Activated CD4-positive, alpha-beta memory T cell treated with anti-CD3 and anti-CD28 coated beads, Interleukin-2, amount 10 ng/mL, durations not matched to agents 7 days and 5 days (primary cell): ENCODE results near the gene SPON1. TPM values are rescaled to one million over a fixed set of nuclear protein-coding genes. Genes with fewer than 3 reads are reported as not detected.
"Not testable (repeated sequence)": the region's sequence is repeated elsewhere in the genome, so short reads cannot be mapped to it uniquely, and the experiment has no call there.

Experiments
- CTCF ChIA-PET: fragments of 350-600 bp; sonication (Branson Sonifier 250); formaldehyde crosslinking; loops from one replicate; lab custom pipeline; 2021; ENCODE audit warnings: antibody characterized with exemption, inconsistent platforms; lab: Charles Lee
- POLR2A ChIA-PET: fragments of 350-600 bp; sonication (Branson Sonifier 250); formaldehyde crosslinking; loops from one replicate; lab custom pipeline; 2021; ENCODE audit warnings: antibody characterized with exemption; lab: Charles Lee
- DNase-seq: peaks from one replicate; pipeline ENCODE4 v3.0.0-alpha.2; 2020
- H3K27ac Mint-ChIP-seq: one replicate; pipeline ENCODE4 v1.8.0; 2021; ENCODE audit warnings: mild to moderate bottlenecking, mixed read lengths
- H3K27me3 Mint-ChIP-seq: one replicate; pipeline ENCODE4 v1.8.0; 2021; ENCODE audit warnings: mixed read lengths
- H3K36me3 Mint-ChIP-seq: one replicate; pipeline ENCODE4 v1.8.0; 2021; ENCODE audit warnings: low read depth, mixed read lengths
- H3K4me1 Mint-ChIP-seq: one replicate; pipeline ENCODE4 v1.8.0; 2021; ENCODE audit warnings: mixed read lengths
- H3K4me3 Mint-ChIP-seq: one replicate; pipeline ENCODE4 v1.8.0; 2021; ENCODE audit warnings: mild to moderate bottlenecking, mixed read lengths
- H3K9me3 Mint-ChIP-seq: one replicate; pipeline ENCODE4 v1.8.0; 2021; ENCODE audit warnings: mixed read lengths
- total RNA-seq, 2 experiments: library from RNA; stranded (reverse); gene quantifications; one replicate each; pipeline ENCODE4 v1.2.3, GENCODE V29; 2021

Gene SPON1
- under 1 TPM; 0.45 to 0.68 TPM for total RNA-seq

GRCh38 chr11:13962562-13963168, at the start of gene SPON1:
SPON1 (plus strand) TSS chr11:13962723; CDS start chr11:13962905, 182 bp downstream.
- peak; percentile 33 for DNase-seq
- peaks cover 79% of the 10 kb centered on the region for H3K27me3 Mint-ChIP-seq
- no peaks in the 10 kb centered on the region for H3K9me3 Mint-ChIP-seq
- peak within 1 kb of the TSS; percentile 47 for H3K4me3 Mint-ChIP-seq
- CTCF ChIA-PET: interaction anchor here (0.6 to 3.2 kb wide), 5 partner anchors 10 to 418 kb away, joined by 3 to 17 read pairs (median 3); no protein-coding TSS in a partner anchor
- no peaks in the 10 kb centered on the region for H3K36me3 Mint-ChIP-seq
- H3K4me1 Mint-ChIP-seq: peaks cover 21% of the 10 kb centered on the region
- H3K27ac Mint-ChIP-seq: no peak within 1 kb of the TSS
- POLR2A ChIA-PET: interaction anchor here (1.0 kb wide), 1 partner anchor 9 kb away, joined by 3 read pairs; no protein-coding TSS in a partner anchor

GRCh38 chr11:13917264-13917663, 45.3 kb upstream of the SPON1 start:
- Mint-ChIP-seq H3K4me3 (no peak overlapping the region), H3K4me1 (peaks cover 2% of the 10 kb centered on the region), H3K27me3 (peaks cover 24% of the 10 kb centered on the region), H3K36me3 (no peaks in the 10 kb centered on the region), H3K9me3 (peaks cover 11% of the 10 kb centered on the region), H3K27ac (no peak overlapping the region)
- ChIA-PET POLR2A (no interaction called here), CTCF (no interaction called here)
- no peak for DNase-seq

GRCh38 chr11:13917904-13918303, 44.6 kb upstream of the SPON1 start:
- H3K4me3 Mint-ChIP-seq: no peak overlapping the region
- H3K4me1 Mint-ChIP-seq: peaks cover 8% of the 10 kb centered on the region
- DNase-seq: no peak
- ChIA-PET CTCF (no interaction called here), POLR2A (no interaction called here)
- peaks cover 24% of the 10 kb centered on the region for H3K27me3 Mint-ChIP-seq
- H3K9me3 Mint-ChIP-seq: peaks cover 11% of the 10 kb centered on the region
- no peak overlapping the region for H3K27ac Mint-ChIP-seq
- no peaks in the 10 kb centered on the region for H3K36me3 Mint-ChIP-seq

- no peak overlapping the region for H3K27ac Mint-ChIP-seq
- no peak for DNase-seq
- H3K4me1 Mint-ChIP-seq: peaks cover 35% of the 10 kb centered on the region
- no peak overlapping the region for H3K4me3 Mint-ChIP-seq
- POLR2A ChIA-PET: no interaction called here
- CTCF ChIA-PET: interaction anchor here (1.0 kb wide), 1 partner anchor 36 kb away, joined by 4 read pairs; no protein-coding TSS in a partner anchor
- H3K36me3 Mint-ChIP-seq: peaks cover 12% of the 10 kb centered on the region
- peaks cover 5% of the 10 kb centered on the region for H3K9me3 Mint-ChIP-seq
- peaks cover 18% of the 10 kb centered on the region for H3K27me3 Mint-ChIP-seq
Measured at GRCh38 chr11:13920756-13921155, 41.8 kb upstream of the SPON1 start.

GRCh38 chr11:13921545-13921944, 41.0 kb upstream of the SPON1 start:
- no peak for DNase-seq
- Mint-ChIP-seq H3K27ac (no peak overlapping the region), H3K4me1 (peaks cover 36% of the 10 kb centered on the region), H3K27me3 (peaks cover 17% of the 10 kb centered on the region), H3K36me3 (peaks cover 13% of the 10 kb centered on the region), H3K9me3 (peaks cover 1% of the 10 kb centered on the region), H3K4me3 (no peak overlapping the region)
- POLR2A ChIA-PET: no interaction called here
- CTCF ChIA-PET: interaction anchor here (1.0 kb wide), 1 partner anchor 35 kb away, joined by 4 read pairs; no protein-coding TSS in a partner anchor

- ChIA-PET POLR2A (interaction anchor here (0.9 kb wide), 1 partner anchor 16 kb away, joined by 3 read pairs; no protein-coding TSS in a partner anchor), CTCF (no interaction called here)
- Mint-ChIP-seq H3K27me3 (peaks cover 7% of the 10 kb centered on the region), H3K36me3 (peaks cover 17% of the 10 kb centered on the region), H3K9me3 (peaks cover 5% of the 10 kb centered on the region), H3K4me3 (no peak overlapping the region), H3K4me1 (peaks cover 41% of the 10 kb centered on the region), H3K27ac (peak overlapping the region; percentile 97)
- DNase-seq: no peak
Measured at GRCh38 chr11:13923182-13923581, 39.3 kb upstream of the SPON1 start.

GRCh38 chr11:13923716-13924650, 38.5 kb upstream of the SPON1 start:
- Mint-ChIP-seq H3K4me3 (peak overlapping the region; percentile 59), H3K4me1 (peaks cover 48% of the 10 kb centered on the region), H3K36me3 (peaks cover 17% of the 10 kb centered on the region), H3K9me3 (peaks cover 5% of the 10 kb centered on the region), H3K27me3 (peaks cover 6% of the 10 kb centered on the region), H3K27ac (peak overlapping the region; percentile 97)
- ChIA-PET POLR2A (interaction anchor here (0.9 to 1.2 kb wide), 3 partner anchors 16 to 55 kb away, joined by 3 to 6 read pairs (median 3); no protein-coding TSS in a partner anchor), CTCF (interaction anchor here (1.0 to 2.3 kb wide), 6 partner anchors 15 to 151 kb away, joined by 3 to 7 read pairs (median 4); partner anchors contain the start of gene SPON1)
- peak; percentile 44 for DNase-seq

GRCh38 chr11:13924801-13925327, 37.7 kb upstream of the SPON1 start:
- POLR2A ChIA-PET: interaction anchor here (1.2 to 1.4 kb wide), 3 partner anchors 42 to 575 kb away, joined by 3 to 6 read pairs (median 4); partner anchors contain the start of gene COPB1

GRCh38 chr11:13926366-13926765, 36.2 kb upstream of the SPON1 start:
- POLR2A ChIA-PET: interaction anchor here (1.0 to 1.1 kb wide), 2 partner anchors 14 to 54 kb away, joined by 3 read pairs; no protein-coding TSS in a partner anchor
- not testable (repeated sequence) for H3K9me3 Mint-ChIP-seq, DNase-seq, H3K4me3 Mint-ChIP-seq, H3K27me3 Mint-ChIP-seq, H3K27ac Mint-ChIP-seq
- peaks cover 54% of the 10 kb centered on the region for H3K4me1 Mint-ChIP-seq
- CTCF ChIA-PET: interaction anchor here (1.0 to 2.3 kb wide), 4 partner anchors 13 to 28 kb away, joined by 3 to 7 read pairs (median 3); no protein-coding TSS in a partner anchor
- H3K36me3 Mint-ChIP-seq: peaks cover 17% of the 10 kb centered on the region

More at GRCh38 chr11:13924801-13925327, 37.7 kb upstream of the SPON1 start:
- CTCF ChIA-PET: interaction anchor here (0.6 to 2.3 kb wide), 8 partner anchors 14 to 258 kb away, joined by 3 to 7 read pairs (median 4); partner anchors contain the start of gene SPON1
- Mint-ChIP-seq H3K4me1 (peaks cover 54% of the 10 kb centered on the region), H3K27ac (peak overlapping the region; percentile 97), H3K36me3 (peaks cover 17% of the 10 kb centered on the region), H3K4me3 (no peak overlapping the region), H3K9me3 (peaks cover 5% of the 10 kb centered on the region), H3K27me3 (no peaks in the 10 kb centered on the region)
- no peak for DNase-seq

GRCh38 chr11:13926981-13927380, 35.5 kb upstream of the SPON1 start:
- POLR2A ChIA-PET: interaction anchor here (1.0 kb wide), 1 partner anchor 55 kb away, joined by 3 read pairs; no protein-coding TSS in a partner anchor

GRCh38 chr11:13927481-13927880, 35.0 kb upstream of the SPON1 start:
- Mint-ChIP-seq H3K36me3 (peaks cover 17% of the 10 kb centered on the region), H3K4me1 (peaks cover 50% of the 10 kb centered on the region), H3K27ac (no peak overlapping the region), H3K27me3 (no peaks in the 10 kb centered on the region), H3K9me3 (peaks cover 5% of the 10 kb centered on the region), H3K4me3 (no peak overlapping the region)
- ChIA-PET POLR2A (no interaction called here), CTCF (interaction anchor here (1.0 to 1.6 kb wide), 4 partner anchors 11 to 24 kb away, joined by 3 to 4 read pairs (median 3); no protein-coding TSS in a partner anchor)
- DNase-seq: no peak

More at GRCh38 chr11:13926981-13927380, 35.5 kb upstream of the SPON1 start:
- no peaks in the 10 kb centered on the region for H3K27me3 Mint-ChIP-seq
- H3K4me1 Mint-ChIP-seq: peaks cover 52% of the 10 kb centered on the region
- no peak overlapping the region for H3K27ac Mint-ChIP-seq
- H3K4me3 Mint-ChIP-seq: no peak overlapping the region
- H3K9me3 Mint-ChIP-seq: peaks cover 5% of the 10 kb centered on the region
- CTCF ChIA-PET: interaction anchor here (1.0 to 1.6 kb wide), 4 partner anchors 12 to 25 kb away, joined by 3 to 4 read pairs (median 3); no protein-coding TSS in a partner anchor
- peaks cover 17% of the 10 kb centered on the region for H3K36me3 Mint-ChIP-seq
- no peak for DNase-seq
